GM19035 (cell line): ENCODE data around the gene BLOC1S3.
"Not testable (repeated sequence)": the region's sequence is repeated elsewhere in the genome, so short reads cannot be mapped to it uniquely, and the experiment has no call there.

Experiments used
- ATAC-seq: cut with Tn5 transposase; IDR thresholded peaks from one replicate; pipeline ENCODE4 v1.9.1; 2021; ENCODE audit not compliant: unreplicated experiment

BLOC1S3 gene

GRCh38 chr19:45222724-45223123 is 44.1 kb downstream of the BLOC1S3 start:
- ATAC-seq: no peak

- ATAC-seq: no peak
Measured at GRCh38 chr19:45223879-45224278, 45.3 kb downstream of the BLOC1S3 start.

- no peak for ATAC-seq
Measured at GRCh38 chr19:45224645-45225044, 46.1 kb downstream of the BLOC1S3 start.

- not testable (repeated sequence) for ATAC-seq
Measured at GRCh38 chr19:45229056-45229455, 50.5 kb downstream of the BLOC1S3 start.
